AG09319 (cell line): ENCODE measurements around the gene SMDT1.

Source experiments
- DNase-seq: peaks from one replicate; pipeline ENCODE4 v3.0.0-alpha.2; 2010; ENCODE audit warnings: low read depth; ENCODE audit errors: extremely low read depth
- TF ChIP-seq, protein P1 (sequence below): IDR thresholded peaks from 2 replicates; pipeline ENCODE4 v1.5.1; 2011; ENCODE audit warnings: low read depth, mild to moderate bottlenecking, inconsistent platforms, low read length, moderate library complexity

Gene SMDT1, protein sequence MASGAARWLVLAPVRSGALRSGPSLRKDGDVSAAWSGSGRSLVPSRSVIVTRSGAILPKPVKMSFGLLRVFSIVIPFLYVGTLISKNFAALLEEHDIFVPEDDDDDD

DNA sequence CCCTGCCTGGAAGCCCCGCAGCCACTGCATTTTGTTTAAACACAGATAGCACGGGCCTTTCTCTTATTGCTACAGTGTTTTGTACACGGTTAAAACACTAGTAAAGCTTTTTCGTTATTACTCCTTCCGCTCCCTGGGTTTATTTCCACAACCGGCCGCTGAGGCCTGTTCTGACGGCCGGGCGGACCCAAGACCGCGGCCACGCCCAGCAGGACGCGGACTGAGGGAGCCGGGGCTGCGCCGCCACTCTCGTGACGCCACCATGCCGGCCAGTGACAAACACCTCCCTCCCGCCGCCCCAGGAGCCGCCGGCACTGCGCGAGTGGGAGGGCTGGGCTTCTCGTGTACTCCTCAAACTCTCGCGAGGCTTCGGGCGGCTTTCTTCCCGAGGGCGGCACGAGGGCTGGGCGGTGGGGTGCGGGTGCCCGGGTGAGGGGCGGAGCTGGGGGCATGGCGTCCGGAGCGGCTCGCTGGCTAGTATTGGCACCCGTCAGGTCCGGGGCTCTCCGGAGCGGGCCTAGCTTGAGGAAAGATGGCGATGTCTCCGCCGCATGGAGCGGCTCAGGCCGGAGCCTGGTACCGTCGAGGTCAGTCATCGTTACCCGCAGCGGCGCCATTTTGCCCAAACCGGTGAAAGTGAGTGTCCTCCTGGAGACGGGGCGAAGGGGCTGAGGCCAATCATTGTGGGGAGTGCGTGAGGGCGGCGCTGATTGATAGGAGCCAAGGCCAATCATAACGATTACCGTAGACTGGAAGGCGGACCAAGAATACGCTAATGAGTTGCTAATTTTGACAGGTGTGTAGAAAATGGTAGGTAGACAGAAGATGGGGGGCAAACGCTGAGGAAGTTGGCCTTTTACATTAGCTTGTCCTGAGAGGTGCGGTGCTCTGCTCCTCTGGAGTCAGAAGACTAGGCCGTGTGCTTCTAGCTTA is at the start of gene SMDT1:
Gene SMDT1, plus strand, starts transcription at position 382 of the 933 bp plus-strand sequence. Its CDS starts 69 bp downstream, at position 451.
- TF ChIP-seq, protein P1, sequence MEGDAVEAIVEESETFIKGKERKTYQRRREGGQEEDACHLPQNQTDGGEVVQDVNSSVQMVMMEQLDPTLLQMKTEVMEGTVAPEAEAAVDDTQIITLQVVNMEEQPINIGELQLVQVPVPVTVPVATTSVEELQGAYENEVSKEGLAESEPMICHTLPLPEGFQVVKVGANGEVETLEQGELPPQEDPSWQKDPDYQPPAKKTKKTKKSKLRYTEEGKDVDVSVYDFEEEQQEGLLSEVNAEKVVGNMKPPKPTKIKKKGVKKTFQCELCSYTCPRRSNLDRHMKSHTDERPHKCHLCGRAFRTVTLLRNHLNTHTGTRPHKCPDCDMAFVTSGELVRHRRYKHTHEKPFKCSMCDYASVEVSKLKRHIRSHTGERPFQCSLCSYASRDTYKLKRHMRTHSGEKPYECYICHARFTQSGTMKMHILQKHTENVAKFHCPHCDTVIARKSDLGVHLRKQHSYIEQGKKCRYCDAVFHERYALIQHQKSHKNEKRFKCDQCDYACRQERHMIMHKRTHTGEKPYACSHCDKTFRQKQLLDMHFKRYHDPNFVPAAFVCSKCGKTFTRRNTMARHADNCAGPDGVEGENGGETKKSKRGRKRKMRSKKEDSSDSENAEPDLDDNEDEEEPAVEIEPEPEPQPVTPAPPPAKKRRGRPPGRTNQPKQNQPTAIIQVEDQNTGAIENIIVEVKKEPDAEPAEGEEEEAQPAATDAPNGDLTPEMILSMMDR: no peak
- peak; percentile 96 for DNase-seq

GRCh38 chr22:42033263-42034181 is 46.0 kb upstream of the SMDT1 start:
- DNase-seq: no peak
- TF ChIP-seq, protein P1: no peak

- DNase-seq: no peak
- TF ChIP-seq, protein P1: no peak
Measured at GRCh38 chr22:42035256-42035655, 44.2 kb upstream of the SMDT1 start.

- no peak for DNase-seq
Measured at GRCh38 chr22:42039271-42039670, 40.2 kb upstream of the SMDT1 start.

GRCh38 chr22:42041784-42042183 is 37.7 kb upstream of the SMDT1 start:
- TF ChIP-seq, protein P1: no peak
- no peak for DNase-seq

More at GRCh38 chr22:42039271-42039670, 40.2 kb upstream of the SMDT1 start:
- TF ChIP-seq, protein P1: no peak

GRCh38 chr22:42050641-42051180 is 28.8 kb upstream of the SMDT1 start:
- no peak for DNase-seq
- TF ChIP-seq, protein P1: no peak
